Measurements from ENCODE around the gene OR1L4.

OR1L4 gene, protein sequence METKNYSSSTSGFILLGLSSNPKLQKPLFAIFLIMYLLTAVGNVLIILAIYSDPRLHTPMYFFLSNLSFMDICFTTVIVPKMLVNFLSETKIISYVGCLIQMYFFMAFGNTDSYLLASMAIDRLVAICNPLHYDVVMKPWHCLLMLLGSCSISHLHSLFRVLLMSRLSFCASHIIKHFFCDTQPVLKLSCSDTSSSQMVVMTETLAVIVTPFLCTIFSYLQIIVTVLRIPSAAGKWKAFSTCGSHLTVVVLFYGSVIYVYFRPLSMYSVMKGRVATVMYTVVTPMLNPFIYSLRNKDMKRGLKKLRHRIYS

DNA sequence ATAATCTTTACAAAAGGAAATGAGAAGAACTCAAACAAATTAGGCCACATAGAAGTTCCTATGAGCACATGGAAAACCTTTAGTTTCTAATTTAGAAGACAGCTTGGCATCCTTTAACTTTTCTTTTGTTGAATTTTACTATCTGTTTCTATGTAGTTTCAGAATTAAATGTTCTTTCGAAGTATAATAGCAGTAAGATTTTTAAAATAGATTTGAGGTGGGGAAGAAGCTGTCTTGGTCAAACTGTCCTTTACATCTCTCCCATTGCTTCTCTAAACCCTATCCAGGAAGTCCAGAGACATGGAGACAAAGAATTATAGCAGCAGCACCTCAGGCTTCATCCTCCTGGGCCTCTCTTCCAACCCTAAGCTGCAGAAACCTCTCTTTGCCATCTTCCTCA lies at the start of gene OR1L4:
OR1L4 (plus strand) TSS at position 301 of the 400 bp plus-strand sequence; CDS start at position 301, 0 bp downstream.
- DNase-seq = no peak

DNA sequence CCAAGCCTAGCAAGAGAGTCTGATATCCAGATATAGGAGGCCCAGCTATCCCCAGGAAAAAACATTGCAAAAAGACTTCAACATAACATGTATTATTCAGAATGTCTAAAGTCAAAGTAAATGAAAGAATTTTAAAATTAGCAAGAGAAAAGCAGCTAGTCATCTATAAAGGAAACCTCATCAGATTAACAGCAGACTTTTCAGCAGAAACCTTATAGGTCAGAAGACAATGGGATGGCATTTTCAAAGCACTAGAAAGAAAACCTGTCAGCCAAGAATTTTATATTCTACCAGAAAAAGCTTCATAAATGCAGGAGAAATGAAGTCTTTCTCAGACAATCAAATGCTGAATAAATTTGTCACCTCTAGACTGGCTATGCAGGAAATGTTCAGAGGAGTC lies 38.9 kb upstream of the OR1L4 start:
- DNase-seq = no peak

DNA sequence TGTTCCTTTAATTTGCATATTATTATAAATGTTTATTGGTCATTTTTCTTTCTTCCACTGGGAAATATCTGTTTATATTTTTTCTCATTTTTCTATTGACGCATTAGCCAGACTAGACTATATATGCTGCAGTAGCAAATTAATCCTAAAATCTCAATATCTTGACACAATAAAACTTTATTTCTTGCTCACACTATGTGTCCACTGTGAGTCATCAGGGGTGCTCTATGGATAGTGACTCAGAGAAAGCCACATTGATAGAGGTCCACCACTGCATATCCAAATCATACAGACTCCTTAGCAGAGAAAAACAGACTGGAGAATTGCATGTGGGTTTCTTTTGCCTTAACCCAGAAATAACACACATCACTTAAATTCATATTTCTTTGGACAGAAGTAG lies 28.1 kb upstream of the OR1L4 start:
- DNase-seq = no peak

DNA sequence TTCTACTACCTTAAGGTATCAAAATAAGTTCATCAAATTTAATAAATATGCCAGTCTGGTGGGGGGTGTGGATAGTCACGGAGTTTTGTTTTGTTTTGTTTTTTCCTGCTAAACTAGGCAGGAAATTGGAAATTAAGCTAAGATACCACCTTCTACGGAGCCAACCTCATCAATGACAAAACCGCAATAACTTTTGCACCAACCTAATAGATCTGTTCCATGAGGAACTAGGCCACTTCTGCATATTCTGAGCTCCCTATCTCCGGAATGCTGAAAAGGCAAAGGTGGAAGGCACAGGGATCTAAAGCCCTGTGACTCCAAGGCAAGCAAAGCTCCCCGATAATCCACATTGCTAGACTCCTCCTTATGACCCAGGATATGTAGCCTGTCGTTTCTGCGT lies 5.8 kb upstream of the OR1L4 start:
- DNase-seq = no peak

DNA sequence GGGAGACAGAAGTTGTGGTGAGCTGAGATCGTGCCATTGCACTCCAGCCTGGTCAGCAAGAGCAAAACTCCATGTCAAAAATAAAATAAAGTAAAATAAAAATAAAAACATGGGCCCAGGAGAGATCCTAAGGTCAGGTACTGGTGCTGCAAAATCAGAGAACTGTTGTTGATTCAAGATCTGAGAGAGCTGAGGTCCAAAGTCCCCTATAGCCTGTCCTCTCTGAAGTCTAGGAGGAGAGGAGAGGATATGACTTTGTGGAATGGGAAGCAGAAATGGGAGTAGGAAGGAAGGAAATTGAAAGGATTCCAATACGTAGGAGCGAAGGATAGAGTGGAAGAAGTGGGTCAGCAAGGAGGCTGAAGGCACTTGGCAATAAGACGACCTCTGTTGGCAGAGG lies 4.6 kb upstream of the OR1L4 start:
- DNase-seq = no peak

DNA sequence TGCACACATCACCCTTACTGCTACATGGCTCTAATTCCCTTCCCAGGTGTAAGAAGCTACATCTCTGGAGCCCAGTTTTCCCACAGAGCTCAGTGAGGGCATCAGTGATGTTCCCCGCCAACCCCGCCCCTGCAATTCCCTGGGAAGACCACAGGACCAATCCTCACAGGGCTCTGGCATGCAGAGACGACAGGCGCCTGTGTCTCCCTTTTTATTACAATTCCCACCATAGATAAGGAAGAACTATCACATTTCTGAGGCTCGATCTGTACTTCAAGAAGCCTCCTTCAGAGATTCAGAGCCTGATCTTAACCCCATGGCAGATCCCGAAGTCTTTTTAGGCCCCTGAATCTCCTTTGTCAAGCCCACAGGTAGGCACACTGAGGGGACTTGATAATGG lies 18.2 kb downstream of the OR1L4 start, which contains the start of gene OR1L6:
OR1L6 (plus strand) TSS at position 301 of the 400 bp plus-strand sequence. CDS start 7,545 bp downstream, outside the sequence.
- no peak for DNase-seq

DNA sequence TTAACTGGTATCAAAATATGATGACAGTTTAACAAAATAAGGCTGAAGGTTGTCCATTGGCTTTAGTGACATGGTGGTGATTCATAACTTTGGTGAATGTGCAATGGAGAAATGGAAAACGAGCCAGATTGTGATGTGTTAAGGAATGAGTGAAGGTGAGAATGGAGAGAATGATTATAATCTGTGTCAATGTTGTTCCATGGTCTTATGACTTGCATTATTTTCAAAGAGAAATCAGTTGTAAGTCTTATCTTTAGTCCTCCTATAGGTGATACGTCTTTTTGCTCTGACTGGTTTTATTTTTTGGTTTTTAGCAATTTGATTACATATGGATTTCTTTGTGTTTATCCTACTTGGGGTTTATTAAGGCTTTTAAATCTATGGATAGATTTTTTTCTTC lies 31.0 kb downstream of the OR1L4 start:
- DNase-seq = no peak

DNA sequence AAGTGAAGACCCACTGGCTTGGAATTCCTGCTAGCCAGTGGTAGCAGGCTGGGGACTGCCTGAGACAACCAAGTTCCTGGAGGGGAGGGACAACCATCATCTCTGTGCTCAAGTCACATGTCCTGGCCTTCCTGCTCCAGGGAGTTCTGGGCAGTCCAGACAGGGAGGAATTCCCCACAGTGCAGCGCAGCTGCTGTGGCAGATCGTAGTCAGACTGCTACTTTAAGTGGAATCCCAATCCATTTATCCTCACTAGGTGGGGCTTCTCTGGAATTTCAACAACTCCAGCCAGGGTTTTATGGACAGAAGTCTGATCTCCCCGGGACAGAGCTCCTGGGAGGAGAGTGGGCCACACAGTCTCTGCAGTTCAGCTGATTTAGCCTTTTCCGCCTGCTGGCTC lies 44.0 kb downstream of the OR1L4 start:
- DNase-seq = no peak

Measured in NCI-H510A treated with DMSO at 0.1 percent for 48 hours (cell line).